GM21447 (cell line): ENCODE data around the gene CST5.
"Not testable (repeated sequence)": the region's sequence is repeated elsewhere in the genome, so short reads cannot be mapped to it uniquely, and the experiment has no call there.

Source experiments
- ATAC-seq: cut with Tn5 transposase; IDR thresholded peaks from one replicate; pipeline ENCODE4 v1.9.1; 2021; ENCODE audit not compliant: unreplicated experiment

CST5 gene

GRCh38 chr20:23856736-23857135 is 22.8 kb downstream of the CST5 start:
- no peak for ATAC-seq

- no peak for ATAC-seq
Observed at GRCh38 chr20:23856226-23856625, 23.3 kb downstream of the CST5 start.

- ATAC-seq, result no peak
Observed at GRCh38 chr20:23841693-23842092, 37.9 kb downstream of the CST5 start.

- no peak for ATAC-seq
Observed at GRCh38 chr20:23835716-23836115, 43.8 kb downstream of the CST5 start.

DNA sequence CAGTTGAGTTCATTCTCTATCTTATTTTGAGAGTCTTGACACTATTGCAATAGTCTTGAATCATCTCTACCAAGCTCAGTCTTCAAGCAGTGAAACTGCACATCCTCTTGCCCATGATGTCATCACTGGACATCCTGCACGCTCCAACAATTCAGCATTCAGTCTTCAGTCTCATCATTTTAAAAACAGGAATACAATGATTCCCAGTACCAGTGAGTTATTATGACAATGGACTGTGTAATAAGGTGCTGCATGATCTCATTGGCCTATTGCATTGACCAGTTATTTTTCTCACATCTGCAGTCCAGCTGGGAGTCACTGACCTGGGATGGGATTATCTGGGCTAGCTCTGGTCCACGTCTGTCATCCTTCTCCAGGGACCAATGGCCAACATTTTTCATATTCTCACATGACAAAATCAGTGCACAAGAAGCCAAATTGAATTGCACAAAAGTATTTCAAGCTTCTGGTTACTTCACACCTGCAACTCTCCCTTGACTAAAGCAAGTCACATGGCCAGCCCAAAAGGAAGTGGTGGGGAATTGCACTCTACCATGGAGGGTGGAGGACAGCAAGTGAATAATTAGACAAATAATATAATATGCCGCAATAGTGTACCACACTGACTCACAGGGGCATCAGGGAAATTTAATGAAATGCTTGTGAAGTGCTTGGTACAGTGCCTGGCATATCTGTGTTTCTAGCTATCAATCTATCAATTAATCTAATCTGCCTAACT is 46.6 kb downstream of the CST5 start:
- no peak for ATAC-seq

DNA sequence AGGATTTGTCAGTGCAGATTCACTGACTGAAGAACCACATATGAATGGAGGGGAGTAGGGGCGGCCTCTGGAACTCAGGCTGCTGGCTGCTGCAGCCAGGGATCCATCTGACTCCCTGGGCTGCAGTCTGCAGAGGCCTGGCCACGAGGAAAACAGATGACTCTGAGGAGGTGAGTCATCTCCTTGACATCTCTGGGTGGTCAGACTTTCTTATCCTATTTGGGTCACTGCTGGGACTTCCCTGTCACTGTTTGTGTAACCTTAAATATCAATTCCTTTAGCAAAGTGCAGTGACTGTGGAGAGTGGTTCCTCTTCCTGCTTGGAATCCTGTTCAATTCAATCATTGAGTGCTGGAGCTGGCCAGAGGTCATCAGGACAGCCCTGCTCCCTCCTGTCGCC is 47.6 kb downstream of the CST5 start:
- not testable (repeated sequence) for ATAC-seq

DNA sequence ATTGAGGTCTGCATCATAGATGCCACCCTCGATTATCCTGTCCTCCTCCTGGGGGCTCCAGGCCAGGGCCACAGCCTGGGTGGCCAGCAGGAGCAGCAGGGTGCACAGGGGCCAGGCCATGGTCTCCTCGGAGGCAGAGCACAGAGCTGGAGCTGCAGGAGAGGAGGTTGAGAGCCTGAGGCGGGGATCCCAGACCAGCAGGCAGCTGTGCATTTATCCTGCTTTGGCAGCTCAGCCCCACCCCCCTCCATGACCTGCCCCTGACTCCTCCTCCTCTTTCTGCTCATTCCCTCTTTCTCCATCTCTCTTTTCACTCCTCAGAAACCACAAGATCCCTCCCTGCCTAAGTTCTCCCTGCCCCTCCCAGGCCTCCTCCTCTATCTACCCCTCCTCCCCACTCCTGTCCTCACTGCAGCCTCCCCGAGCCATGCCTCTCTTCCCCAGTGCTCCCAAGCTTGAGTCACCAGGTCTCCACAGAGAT is 53.0 kb downstream of the CST5 start, which contains the start of gene CST2:
Gene CST2, minus strand, starts transcription at position 189 of the 481 bp plus-strand sequence. Its CDS starts 69 bp downstream, at position 120.
- ATAC-seq, result no peak
